ENCODE measurements around the gene KRT1. TPM values are rescaled to one million over a fixed set of nuclear protein-coding genes. Genes with fewer than 3 reads are reported as not detected.

Gene KRT1
- total RNA-seq, 4 donors from 2014 or later, result 4,815 to 9,656 (median 5,822) TPM

- Histone ChIP-seq H3K4me3 (no peak overlapping the region), H3K27me3 (peaks cover 4% of the 10 kb centered on the region), H3K27ac (no peak overlapping the region), H3K4me1 (no peaks in the 10 kb centered on the region), H3K9me3 (no peaks in the 10 kb centered on the region), H3K36me3 (no peaks in the 10 kb centered on the region)
- no peak for DNase-seq (ENCODE audit: low spot score in 2 of 2)
- TF ChIP-seq POLR2AphosphoS5 (IDR thresholded peaks at IDR 0.05), result no peak
- TF ChIP-seq, protein P1, sequence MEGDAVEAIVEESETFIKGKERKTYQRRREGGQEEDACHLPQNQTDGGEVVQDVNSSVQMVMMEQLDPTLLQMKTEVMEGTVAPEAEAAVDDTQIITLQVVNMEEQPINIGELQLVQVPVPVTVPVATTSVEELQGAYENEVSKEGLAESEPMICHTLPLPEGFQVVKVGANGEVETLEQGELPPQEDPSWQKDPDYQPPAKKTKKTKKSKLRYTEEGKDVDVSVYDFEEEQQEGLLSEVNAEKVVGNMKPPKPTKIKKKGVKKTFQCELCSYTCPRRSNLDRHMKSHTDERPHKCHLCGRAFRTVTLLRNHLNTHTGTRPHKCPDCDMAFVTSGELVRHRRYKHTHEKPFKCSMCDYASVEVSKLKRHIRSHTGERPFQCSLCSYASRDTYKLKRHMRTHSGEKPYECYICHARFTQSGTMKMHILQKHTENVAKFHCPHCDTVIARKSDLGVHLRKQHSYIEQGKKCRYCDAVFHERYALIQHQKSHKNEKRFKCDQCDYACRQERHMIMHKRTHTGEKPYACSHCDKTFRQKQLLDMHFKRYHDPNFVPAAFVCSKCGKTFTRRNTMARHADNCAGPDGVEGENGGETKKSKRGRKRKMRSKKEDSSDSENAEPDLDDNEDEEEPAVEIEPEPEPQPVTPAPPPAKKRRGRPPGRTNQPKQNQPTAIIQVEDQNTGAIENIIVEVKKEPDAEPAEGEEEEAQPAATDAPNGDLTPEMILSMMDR (IDR thresholded peaks at IDR 0.05), result no peak
- no peak for TF ChIP-seq POLR2A (IDR thresholded peaks at IDR 0.05)
- TF ChIP-seq EP300 (IDR thresholded peaks at IDR 0.05), result no peak
Measured at GRCh38 chr12:52669426-52669825, 10.8 kb downstream of the KRT1 start.

DNA sequence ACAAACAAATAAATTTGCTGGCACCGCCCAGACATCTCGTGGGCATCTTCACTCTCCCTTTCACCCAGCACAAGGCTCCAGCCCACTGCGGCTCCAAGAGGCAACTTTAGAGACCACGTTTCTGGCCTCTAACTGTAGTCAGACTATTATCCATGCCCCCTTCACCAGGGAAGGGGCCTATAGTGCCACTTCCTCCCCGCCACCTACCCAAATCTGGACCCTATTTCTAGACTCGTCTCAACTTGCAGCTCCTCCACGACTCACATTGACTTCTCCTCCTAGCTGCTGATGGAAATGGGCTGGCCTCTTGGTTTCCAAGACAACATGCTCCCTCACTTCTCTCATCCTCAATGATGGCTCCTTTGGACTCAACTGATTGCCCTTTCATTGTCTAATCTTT lies 12.3 kb downstream of the KRT1 start:
- 43% methylated on average over 7 of the region's 7 CpGs for WGBS
- no peak for DNase-seq (ENCODE audit: low spot score in 2 of 2)

DNA sequence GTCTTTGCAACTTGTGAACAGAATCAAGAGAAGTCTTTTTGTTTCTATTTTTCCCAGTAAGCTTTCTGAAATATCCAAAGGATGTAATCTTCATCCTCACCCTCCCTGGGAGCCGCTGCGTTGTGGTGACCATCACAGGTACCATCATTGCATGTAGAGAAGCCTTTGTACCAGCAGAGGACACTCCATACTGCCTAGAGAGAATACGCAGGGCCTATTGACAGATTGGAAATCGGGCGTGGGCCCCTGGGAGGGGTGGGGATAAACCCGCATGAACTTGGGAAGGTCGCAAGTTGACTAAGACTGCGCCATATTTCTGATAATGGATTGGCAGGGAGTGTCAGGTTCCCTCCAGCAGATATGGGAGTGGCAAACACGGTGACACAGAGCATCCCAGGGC lies 12.7 kb downstream of the KRT1 start:
- H3K36me3 ChIP-seq, result no peaks in the 10 kb centered on the region
- peaks cover 6% of the 10 kb centered on the region for H3K4me1 ChIP-seq
- H3K4me3 ChIP-seq, result no peak overlapping the region
- no peak for DNase-seq (ENCODE audit: low spot score in 2 of 2)
- H3K27ac ChIP-seq, result no peak overlapping the region
- peaks cover 4% of the 10 kb centered on the region for H3K27me3 ChIP-seq
- WGBS, result 57% methylated on average over 9 of the region's 9 CpGs
- no peaks in the 10 kb centered on the region for H3K9me3 ChIP-seq
- TF ChIP-seq POLR2A (IDR thresholded peaks at IDR 0.05) (no peak), EP300 (IDR thresholded peaks at IDR 0.05) (no peak), POLR2AphosphoS5 (IDR thresholded peaks at IDR 0.05) (no peak)
- TF ChIP-seq, protein P1 (IDR thresholded peaks at IDR 0.05), result no peak

More for the DNA sequence above, 12.3 kb downstream of the KRT1 start:
- TF ChIP-seq, protein P1 (IDR thresholded peaks at IDR 0.05), result no peak
- TF ChIP-seq POLR2A (IDR thresholded peaks at IDR 0.05), result no peak
- no peak for TF ChIP-seq EP300 (IDR thresholded peaks at IDR 0.05)
- Histone ChIP-seq H3K36me3 (no peaks in the 10 kb centered on the region), H3K4me1 (peaks cover 1% of the 10 kb centered on the region), H3K4me3 (no peak overlapping the region), H3K27me3 (peaks cover 4% of the 10 kb centered on the region), H3K9me3 (no peaks in the 10 kb centered on the region), H3K27ac (no peak overlapping the region)

DNA sequence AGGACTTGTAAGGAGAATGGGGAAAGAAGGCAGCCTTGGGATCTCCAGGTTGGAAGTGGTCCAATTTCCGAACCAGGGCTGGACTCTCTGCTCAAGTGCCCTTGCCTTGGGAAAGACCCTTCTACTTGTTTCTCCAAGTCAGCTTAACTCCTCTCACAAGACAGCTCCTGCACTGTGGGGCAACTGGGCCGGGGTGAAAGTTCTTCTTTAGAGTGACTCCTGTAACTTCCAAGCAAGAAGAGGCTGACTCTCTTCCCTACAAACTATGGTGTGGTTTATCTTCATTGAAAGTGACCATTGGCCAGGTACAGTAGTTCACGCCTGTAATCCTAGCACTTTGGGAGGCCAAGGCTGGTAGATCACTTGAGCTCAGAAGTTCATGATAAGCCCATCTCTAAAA lies 13.7 kb downstream of the KRT1 start:
- H3K4me1 ChIP-seq, result peaks cover 6% of the 10 kb centered on the region
- 82% methylated on average over 3 of the region's 3 CpGs for WGBS
- TF ChIP-seq, protein P1 (IDR thresholded peaks at IDR 0.05), result no peak
- TF ChIP-seq EP300 (IDR thresholded peaks at IDR 0.05), result no peak
- no peak overlapping the region for H3K4me3 ChIP-seq
- no peak for DNase-seq (ENCODE audit: low spot score in 2 of 2)
- H3K27me3 ChIP-seq, result peaks cover 4% of the 10 kb centered on the region
- no peak overlapping the region for H3K27ac ChIP-seq
- no peaks in the 10 kb centered on the region for H3K9me3 ChIP-seq
- H3K36me3 ChIP-seq, result no peaks in the 10 kb centered on the region

GRCh38 chr12:52663420-52663819 lies 16.8 kb downstream of the KRT1 start:
- no peak for DNase-seq (ENCODE audit: low spot score in 2 of 2)
- H3K27me3 ChIP-seq, result peaks cover 4% of the 10 kb centered on the region
- no peak overlapping the region for H3K27ac ChIP-seq
- H3K36me3 ChIP-seq, result no peaks in the 10 kb centered on the region
- no peak overlapping the region for H3K4me3 ChIP-seq
- TF ChIP-seq EP300 (IDR thresholded peaks at IDR 0.05), result no peak
- no peak for TF ChIP-seq POLR2AphosphoS5 (IDR thresholded peaks at IDR 0.05)
- TF ChIP-seq, protein P1 (IDR thresholded peaks at IDR 0.05), result no peak
- no peak for TF ChIP-seq POLR2A (IDR thresholded peaks at IDR 0.05)
- peaks cover 19% of the 10 kb centered on the region for H3K4me1 ChIP-seq
- H3K9me3 ChIP-seq, result no peaks in the 10 kb centered on the region

Measured in suprapubic skin (tissue), 4 donors.